ENCODE measurements around the gene KPTN.

The KPTN gene

DNA sequence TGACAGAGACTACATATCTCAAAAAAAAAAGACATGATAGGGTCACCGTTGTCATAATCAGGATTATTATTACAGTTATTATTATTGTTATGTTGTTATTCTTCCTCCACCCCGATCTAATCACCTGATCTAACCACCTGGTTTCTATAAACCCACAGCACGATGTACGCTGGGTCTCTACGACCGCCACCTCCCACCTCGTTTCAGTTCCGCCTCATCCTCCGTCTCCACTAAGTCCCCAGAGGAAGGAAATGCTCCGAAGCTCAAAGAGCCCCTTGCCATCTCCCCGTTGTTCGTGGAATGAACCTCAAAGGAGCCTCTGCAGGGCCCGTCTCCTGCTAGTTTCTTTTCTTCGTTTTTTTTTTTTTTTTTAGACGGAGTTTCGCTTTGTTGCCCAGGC, 48.8 kb downstream of the KPTN start:
- Histone ChIP-seq H3K36me3 (ENCODE audit: insufficient read depth, low read length) (no peaks in the 10 kb centered on the region), H3K4me3 (no peak overlapping the region), H3K9ac (ENCODE audit: insufficient read length) (no peak overlapping the region), H3K9me3 (ENCODE audit: low read depth, low read length) (no peaks in the 10 kb centered on the region), H3K27ac (no peak overlapping the region)
- DNase-seq (ENCODE audit: low read depth, low spot score) = no peak
- no peak for TF ChIP-seq FOXP2 (optimal IDR thresholded peaks at IDR 0.05; ENCODE audit: control extremely low read depth, extremely low read length, insufficient read depth)
- TF ChIP-seq EZH2 (IDR thresholded peaks at IDR 0.05) = no peak
- TF ChIP-seq POLR2AphosphoS5 (IDR thresholded peaks at IDR 0.05; ENCODE audit: borderline replicate concordance, low read depth, low read length) = no peak

DNA sequence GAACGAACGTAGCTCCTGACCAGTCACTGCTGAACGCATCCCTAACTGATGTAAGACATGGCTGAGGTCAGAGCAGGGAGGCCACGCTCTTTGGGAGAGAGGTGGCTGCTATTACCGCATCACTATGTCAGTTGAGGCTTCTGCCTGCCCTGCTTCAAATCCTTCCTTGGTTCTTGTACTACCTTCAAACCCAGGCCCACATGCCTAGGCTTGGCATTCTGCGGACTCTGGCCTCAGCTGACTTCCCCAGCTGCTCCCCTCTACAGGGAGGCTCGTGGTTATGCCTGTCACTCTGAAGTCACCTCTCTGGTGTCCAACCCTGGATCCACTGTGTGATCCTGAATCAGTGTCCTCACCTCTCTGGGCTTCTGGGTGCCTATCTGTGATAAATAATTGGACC, 49.9 kb downstream of the KPTN start:
- Histone ChIP-seq H3K36me3 (ENCODE audit: insufficient read depth, low read length) (no peaks in the 10 kb centered on the region), H3K4me3 (no peak overlapping the region), H3K27ac (no peak overlapping the region), H3K9me3 (ENCODE audit: low read depth, low read length) (no peaks in the 10 kb centered on the region), H3K9ac (ENCODE audit: insufficient read length) (no peak overlapping the region)
- no peak for TF ChIP-seq EZH2 (IDR thresholded peaks at IDR 0.05)
- no peak for TF ChIP-seq FOXP2 (optimal IDR thresholded peaks at IDR 0.05; ENCODE audit: control extremely low read depth, extremely low read length, insufficient read depth)
- TF ChIP-seq POLR2AphosphoS5 (IDR thresholded peaks at IDR 0.05; ENCODE audit: borderline replicate concordance, low read depth, low read length) = no peak
- no peak for DNase-seq (ENCODE audit: low read depth, low spot score)

DNA sequence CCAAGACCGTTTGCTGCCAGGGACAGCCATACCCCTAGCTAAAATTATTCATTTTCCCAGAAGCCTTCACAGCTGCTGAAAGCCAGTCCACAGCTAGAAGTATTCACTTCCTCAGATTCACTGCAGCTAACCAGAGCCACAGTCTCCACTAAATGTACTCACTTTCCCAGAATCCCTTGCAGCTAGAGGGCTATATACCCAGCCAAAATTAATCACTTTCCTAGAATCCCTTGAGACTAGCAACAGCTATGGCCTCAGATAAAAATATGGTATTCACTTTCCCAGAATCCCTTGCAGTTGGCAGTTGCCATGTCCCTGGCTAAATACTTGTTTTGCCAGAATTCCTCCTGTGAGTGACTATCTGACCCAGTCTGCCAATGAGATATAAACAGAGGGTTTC, 50.9 kb downstream of the KPTN start:
- TF ChIP-seq FOXP2 (optimal IDR thresholded peaks at IDR 0.05; ENCODE audit: control extremely low read depth, extremely low read length, insufficient read depth) = no peak
- no peak for TF ChIP-seq EZH2 (IDR thresholded peaks at IDR 0.05)
- no peak for TF ChIP-seq POLR2AphosphoS5 (IDR thresholded peaks at IDR 0.05; ENCODE audit: borderline replicate concordance, low read depth, low read length)
- H3K9ac ChIP-seq (ENCODE audit: insufficient read length) = no peak overlapping the region
- H3K9me3 ChIP-seq (ENCODE audit: low read depth, low read length) = no peaks in the 10 kb centered on the region
- no peak for DNase-seq (ENCODE audit: low read depth, low spot score)
- no peak overlapping the region for H3K4me3 ChIP-seq
- H3K27ac ChIP-seq = no peak overlapping the region
- H3K36me3 ChIP-seq (ENCODE audit: insufficient read depth, low read length) = no peaks in the 10 kb centered on the region

DNA sequence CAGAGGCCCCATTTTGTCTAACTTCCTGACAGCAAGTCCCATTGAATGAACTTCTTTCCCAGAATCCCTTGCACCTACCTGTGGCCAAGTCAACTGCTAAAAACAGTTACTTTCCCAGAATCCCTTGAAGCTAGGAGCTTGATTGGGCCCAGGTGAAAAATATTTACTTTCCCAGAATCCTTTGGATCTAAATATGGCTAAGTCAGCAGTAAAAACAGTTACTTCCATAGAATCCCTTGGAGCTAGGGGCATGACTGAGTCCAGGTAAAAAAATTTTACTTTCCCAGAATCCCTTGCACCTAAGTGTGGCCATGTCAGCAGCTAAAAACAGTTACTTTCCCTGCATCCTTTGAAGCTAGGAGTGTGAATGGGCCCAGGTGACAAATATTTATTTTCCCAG, 51.5 kb downstream of the KPTN start:
- no peak for TF ChIP-seq POLR2AphosphoS5 (IDR thresholded peaks at IDR 0.05; ENCODE audit: borderline replicate concordance, low read depth, low read length)
- TF ChIP-seq FOXP2 (optimal IDR thresholded peaks at IDR 0.05; ENCODE audit: control extremely low read depth, extremely low read length, insufficient read depth) = no peak
- no peak for TF ChIP-seq EZH2 (IDR thresholded peaks at IDR 0.05)
- Histone ChIP-seq H3K27ac (no peak overlapping the region), H3K9me3 (ENCODE audit: low read depth, low read length) (no peaks in the 10 kb centered on the region), H3K36me3 (ENCODE audit: insufficient read depth, low read length) (no peaks in the 10 kb centered on the region), H3K4me3 (no peak overlapping the region), H3K9ac (ENCODE audit: insufficient read length) (no peak overlapping the region)
- DNase-seq (ENCODE audit: low read depth, low spot score) = no peak

DNA sequence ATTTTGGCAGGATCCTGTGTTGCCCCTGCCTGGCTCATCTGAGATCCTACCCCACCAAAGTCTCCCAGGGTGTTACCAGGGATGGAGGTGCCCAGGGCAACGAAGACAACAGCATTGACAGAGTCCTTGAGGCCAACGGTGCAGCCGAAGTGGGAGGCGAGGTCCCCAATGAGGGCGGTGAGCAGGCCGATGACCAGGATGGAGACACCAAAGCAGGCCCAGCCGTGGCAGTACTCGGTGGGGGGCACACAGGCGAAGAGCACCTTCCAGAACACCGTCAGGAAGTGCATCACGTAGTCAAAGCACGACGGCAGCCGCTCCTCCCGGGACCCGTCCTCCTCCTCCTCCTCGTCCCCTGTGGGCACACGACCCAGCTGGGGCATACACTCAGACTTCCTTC, 51.9 kb downstream of the KPTN start:
- no peaks in the 10 kb centered on the region for H3K9me3 ChIP-seq (ENCODE audit: low read depth, low read length)
- TF ChIP-seq FOXP2 (optimal IDR thresholded peaks at IDR 0.05; ENCODE audit: control extremely low read depth, extremely low read length, insufficient read depth) = no peak
- TF ChIP-seq EZH2 (IDR thresholded peaks at IDR 0.05) = no peak
- H3K27ac ChIP-seq = no peak overlapping the region
- no peak overlapping the region for H3K4me3 ChIP-seq
- H3K36me3 ChIP-seq (ENCODE audit: insufficient read depth, low read length) = no peaks in the 10 kb centered on the region
- H3K9ac ChIP-seq (ENCODE audit: insufficient read length) = no peak overlapping the region
- no peak for DNase-seq (ENCODE audit: low read depth, low spot score)

DNA sequence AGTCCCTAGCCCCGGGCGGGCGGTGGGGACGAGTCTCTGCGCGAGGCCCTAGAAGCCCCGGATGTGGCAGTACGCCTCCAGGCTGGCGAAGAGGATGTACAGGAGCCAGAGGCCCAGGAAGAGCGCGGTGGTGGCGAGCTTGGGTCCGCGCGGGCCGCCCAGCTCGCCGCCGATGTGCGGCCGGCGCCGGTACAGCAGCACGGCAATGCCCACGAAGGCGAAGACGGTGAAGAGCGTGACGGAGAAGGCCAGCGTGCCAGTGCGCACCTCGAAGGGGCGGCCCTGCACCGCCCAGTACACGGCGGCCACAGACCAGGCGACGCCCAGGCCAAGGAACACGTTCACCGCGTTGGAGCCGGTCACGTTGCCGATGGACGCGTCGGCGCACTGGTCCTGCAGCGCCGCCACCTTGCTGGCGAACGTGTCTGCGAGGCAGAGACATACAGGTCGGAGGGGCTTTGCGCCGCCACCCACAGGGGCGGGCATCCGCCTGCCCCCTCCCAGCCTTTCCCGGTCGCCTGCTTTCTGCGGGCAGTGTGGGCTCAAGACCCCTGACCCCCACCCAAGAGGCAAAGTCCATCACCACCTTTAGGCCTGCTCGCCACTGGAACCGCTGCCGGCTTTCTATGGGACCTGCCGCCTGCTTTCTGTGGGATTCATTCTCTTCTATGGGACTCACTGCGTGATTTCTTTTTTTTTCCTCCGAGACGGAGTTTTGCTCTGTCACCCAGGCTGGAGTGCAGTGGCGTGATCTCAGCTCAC, 53.8 kb downstream of the KPTN start:
- no peak for DNase-seq (ENCODE audit: low read depth, low spot score)
- Histone ChIP-seq H3K27ac (no peak overlapping the region), H3K4me3 (no peak overlapping the region), H3K36me3 (ENCODE audit: insufficient read depth, low read length) (no peaks in the 10 kb centered on the region), H3K9me3 (ENCODE audit: low read depth, low read length) (no peaks in the 10 kb centered on the region), H3K9ac (ENCODE audit: insufficient read length) (no peak overlapping the region)
- TF ChIP-seq POLR2AphosphoS5 (IDR thresholded peaks at IDR 0.05; ENCODE audit: borderline replicate concordance, low read depth, low read length) = no peak
- TF ChIP-seq FOXP2 (optimal IDR thresholded peaks at IDR 0.05; ENCODE audit: control extremely low read depth, extremely low read length, insufficient read depth) = no peak
- no peak for TF ChIP-seq EZH2 (IDR thresholded peaks at IDR 0.05)

DNA sequence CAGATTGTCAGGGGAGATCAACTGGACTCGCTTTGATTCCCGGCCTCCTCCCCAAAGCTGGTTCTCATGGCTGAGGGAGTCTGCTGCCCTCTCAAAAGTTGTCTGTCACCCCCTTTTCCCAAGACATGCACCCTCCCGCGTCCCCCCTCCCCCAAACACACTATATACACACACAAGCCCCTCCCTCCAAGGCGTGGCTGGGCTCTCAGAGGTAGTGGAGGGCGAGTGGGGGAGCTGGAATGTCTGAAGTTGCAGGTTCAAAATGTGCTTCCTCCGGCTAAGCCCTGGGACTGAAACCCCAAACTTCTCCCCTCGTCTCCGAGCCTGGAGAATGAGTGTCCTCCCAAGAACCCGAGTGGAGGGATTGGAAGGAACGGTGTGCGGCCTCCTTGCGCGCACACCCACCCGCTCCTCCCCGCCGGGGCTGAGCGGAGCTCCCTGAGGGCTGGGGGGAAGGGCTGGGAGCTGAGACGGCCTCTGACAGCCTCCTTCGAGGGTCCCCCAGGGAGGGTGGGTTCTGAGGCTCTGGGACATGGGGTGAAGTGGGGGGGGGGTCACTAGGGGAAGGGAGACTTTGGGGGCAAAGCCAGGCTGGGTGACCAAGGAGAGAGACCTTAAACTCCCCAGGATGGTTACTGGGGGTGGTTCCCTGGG, 54.8 kb downstream of the KPTN start:
- DNase-seq (ENCODE audit: low read depth, low spot score) = no peak
- H3K9me3 ChIP-seq (ENCODE audit: low read depth, low read length) = no peaks in the 10 kb centered on the region
- no peak overlapping the region for H3K27ac ChIP-seq
- no peaks in the 10 kb centered on the region for H3K36me3 ChIP-seq (ENCODE audit: insufficient read depth, low read length)
- no peak overlapping the region for H3K9ac ChIP-seq (ENCODE audit: insufficient read length)
- TF ChIP-seq POLR2AphosphoS5 (IDR thresholded peaks at IDR 0.05; ENCODE audit: borderline replicate concordance, low read depth, low read length) = no peak
- no peak for TF ChIP-seq EZH2 (IDR thresholded peaks at IDR 0.05)
- no peak for TF ChIP-seq FOXP2 (optimal IDR thresholded peaks at IDR 0.05; ENCODE audit: control extremely low read depth, extremely low read length, insufficient read depth)
- H3K4me3 ChIP-seq = peak overlapping the region; percentile 79

DNA sequence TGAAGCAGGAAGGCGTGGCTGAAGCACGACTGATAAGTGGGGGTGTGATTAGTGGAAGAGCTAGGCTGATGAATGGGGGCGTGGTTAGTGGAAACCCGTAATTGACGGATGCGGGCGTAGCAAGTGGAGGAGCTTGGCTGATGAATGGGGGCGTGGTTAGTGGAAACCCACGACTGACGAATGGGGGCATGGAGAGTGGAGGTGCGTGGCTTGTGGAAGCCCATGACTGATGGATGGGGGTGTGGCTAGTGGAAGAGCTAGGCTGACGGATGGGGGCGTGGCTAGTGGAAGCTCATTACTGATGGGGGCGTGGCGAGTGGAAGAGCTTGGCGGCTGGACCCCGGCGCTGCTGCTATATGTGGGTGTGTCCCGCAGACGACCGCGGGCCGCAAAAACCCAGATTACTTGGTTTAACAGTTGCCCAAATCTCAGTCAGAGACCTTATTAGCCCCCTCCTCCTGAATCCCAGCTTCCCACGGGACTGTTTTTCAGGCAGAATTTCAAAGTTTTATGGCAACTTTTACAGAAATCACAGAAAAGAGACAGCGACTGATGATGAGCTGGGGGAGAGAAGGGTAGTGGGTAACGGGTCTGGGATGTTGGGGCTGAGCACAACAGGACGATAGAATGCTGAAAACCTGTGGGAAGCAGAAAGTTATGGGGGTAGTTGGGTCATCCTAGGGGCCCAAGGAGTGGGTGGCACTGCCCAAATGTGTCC, 55.7 kb downstream of the KPTN start:
- Histone ChIP-seq H3K36me3 (ENCODE audit: insufficient read depth, low read length) (no peaks in the 10 kb centered on the region), H3K9me3 (ENCODE audit: low read depth, low read length) (no peaks in the 10 kb centered on the region), H3K27ac (no peak overlapping the region; the same call in 1 of the 2 replicates), H3K9ac (ENCODE audit: insufficient read length) (peak overlapping the region; percentile 49), H3K4me3 (peak overlapping the region; percentile 79)
- no peak for TF ChIP-seq POLR2AphosphoS5 (IDR thresholded peaks at IDR 0.05; ENCODE audit: borderline replicate concordance, low read depth, low read length)
- peak; percentile 78 for TF ChIP-seq FOXP2 (optimal IDR thresholded peaks at IDR 0.05; ENCODE audit: control extremely low read depth, extremely low read length, insufficient read depth)
- no peak for TF ChIP-seq EZH2 (IDR thresholded peaks at IDR 0.05)
- peak; percentile 93 for DNase-seq (ENCODE audit: low read depth, low spot score)
